Stimulated activated CD4-positive, alpha-beta T cell treated with anti-CD3 and anti-CD28 coated beads, Interleukin-12 subunit alpha, Interleukin-12 subunit beta, amount 100 ng/mL, for 24 hours (primary cell): ENCODE measurements around the gene APC.

Experiments used
- DNase-seq, 2 experiments: peaks; one replicate each; pipeline ENCODE4 v3.0.0-alpha.2; 2020; ENCODE audit warnings: low read depth in 2 of 2

The APC gene

DNA sequence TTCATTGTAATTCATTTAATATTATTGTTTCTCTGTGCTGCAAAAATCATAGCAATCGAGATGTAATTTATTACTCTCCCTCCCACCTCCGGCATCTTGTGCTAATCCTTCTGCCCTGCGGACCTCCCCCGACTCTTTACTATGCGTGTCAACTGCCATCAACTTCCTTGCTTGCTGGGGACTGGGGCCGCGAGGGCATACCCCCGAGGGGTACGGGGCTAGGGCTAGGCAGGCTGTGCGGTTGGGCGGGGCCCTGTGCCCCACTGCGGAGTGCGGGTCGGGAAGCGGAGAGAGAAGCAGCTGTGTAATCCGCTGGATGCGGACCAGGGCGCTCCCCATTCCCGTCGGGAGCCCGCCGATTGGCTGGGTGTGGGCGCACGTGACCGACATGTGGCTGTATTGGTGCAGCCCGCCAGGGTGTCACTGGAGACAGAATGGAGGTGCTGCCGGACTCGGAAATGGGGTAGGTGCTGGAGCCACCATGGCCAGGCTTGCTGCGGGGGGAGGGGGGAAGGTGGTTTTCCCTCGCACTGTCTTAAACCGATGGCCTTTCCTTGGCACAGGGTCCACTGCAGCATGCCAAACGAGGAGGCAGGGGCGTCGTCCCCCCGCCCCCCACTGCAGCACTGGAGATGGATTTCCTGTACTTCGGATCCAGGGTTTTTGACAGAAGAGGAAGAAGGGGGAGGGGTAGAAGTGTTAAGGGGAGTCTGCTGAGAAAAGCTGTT is at the start of gene APC:
APC (plus strand) TSS at position 423 of the 728 bp plus-strand sequence. CDS start 17,006 bp downstream, outside the sequence.
- peak; percentile 72 to 84 for DNase-seq

DNA sequence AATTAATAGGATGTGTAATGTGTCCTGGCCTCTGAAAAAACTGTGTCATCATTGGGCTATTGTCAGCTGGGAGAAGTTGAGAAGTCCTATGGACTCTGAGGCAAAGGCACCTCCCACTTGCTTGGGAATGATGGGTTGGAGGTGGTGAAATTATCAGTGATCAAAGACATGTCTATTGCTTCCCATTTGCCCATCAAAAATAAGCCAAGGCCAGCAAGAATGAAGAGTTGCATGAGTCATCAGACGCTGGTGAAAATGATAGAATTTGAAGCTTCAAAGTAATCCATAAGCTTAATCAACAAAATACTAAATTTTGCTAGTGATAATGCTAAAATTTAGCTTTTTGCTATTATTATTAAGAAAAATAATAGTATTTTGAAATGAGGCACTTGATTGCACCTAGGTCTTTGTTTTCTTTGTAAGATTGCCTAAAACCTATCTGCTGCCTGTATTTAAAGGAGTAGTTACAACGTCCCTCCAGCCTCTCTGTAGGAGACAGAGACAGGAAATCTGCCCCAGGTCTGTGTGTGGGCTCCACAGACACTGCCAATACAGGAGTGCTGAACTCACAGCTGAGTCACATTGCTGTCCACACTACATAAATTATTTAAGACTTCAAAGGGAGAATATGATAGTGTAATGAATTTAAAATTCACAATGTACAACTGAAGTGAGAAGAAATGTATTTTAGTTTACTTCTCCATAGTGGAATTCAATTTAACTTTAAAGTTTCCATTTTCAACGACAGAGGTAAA is 48.4 kb upstream of the APC start:
- DNase-seq = no peak

DNA sequence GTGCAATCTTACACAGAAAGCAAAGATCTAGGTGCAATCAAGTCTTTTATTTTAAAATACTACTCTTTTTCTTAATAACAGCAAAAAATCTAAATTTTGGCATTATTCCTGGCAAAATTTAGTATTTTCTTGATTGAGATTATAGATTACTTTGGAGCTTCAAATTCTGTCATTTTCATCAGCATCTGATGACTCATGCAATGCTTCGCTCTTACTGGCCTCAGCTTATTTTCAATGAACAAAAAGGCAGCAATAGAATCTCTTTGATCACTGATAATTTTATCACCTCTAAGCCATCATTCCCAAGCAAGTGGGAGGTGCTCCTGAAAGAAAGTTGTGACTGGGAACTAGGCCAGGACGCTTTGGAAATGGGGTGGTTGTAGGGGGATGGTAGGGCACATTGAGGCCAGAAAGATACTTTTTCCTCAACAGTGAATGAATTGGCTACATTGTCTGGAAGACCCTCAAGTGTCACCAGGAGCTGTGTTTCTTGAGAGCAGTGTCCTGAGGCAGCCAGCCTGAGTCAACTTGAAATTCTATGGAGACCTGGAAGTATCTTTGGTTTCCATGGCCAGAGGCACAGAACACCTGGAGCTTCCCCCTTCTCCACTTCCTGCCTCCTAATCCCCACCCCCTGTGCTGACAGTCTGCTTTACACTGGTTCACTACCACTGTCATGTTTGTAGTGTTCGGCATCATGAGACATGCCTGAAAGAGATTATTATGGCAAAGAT is 46.9 kb upstream of the APC start:
- DNase-seq = no peak

DNA sequence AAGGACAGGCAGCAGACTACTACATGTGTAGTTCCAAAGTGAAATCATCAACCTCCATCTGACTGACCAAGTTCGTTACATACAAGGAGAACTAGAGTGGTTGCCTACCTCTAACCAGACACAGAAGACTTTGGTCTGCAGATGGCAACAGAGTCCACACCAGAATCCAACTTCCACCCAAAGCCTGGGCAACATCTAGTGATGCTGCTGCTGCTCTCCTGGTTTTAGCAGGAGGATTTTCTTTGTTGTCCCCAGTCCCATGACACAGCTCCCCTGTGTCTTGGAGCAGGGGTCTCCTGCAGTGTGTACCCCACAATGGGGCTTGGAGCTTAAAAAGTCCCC is 46.4 kb upstream of the APC start:
- no peak for DNase-seq

DNA sequence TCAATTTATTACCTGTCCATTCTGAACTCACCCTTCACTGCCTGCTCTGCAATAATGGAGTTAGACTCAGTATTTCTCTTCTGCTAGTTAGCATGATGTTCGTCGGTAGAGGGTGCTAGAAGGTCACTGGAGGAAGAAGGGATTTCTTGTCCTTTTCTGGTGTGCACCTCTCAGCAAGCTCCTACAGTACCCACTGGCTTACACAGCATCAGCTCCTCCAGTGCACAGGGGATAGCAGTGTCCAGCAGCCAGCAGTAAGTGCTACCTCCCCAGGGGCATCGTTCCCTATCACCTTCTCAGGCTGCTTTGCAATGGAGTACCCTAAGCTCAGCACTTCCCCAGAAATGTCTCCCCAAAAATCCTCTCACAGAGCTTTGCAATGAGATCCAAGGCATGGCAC is 45.9 kb upstream of the APC start:
- no peak for DNase-seq

DNA sequence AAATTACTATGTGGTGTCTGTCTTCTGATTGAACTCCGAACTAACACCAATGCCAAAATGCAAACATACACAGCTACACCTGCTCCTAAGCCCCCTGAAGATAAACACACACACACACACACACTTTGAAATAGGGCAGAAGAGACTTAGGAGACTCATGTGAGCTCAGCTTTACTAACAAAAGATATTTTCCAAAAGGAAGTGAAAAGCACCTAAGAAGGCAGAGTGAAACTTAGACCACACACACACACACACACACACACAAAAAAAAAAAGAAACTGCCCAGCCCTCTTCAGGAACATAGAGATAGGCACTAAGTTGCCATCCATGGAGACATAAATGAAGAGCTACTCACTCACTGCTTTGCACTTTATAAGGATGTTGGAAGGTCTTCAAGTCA is 45.2 kb upstream of the APC start:
- no peak for DNase-seq

DNA sequence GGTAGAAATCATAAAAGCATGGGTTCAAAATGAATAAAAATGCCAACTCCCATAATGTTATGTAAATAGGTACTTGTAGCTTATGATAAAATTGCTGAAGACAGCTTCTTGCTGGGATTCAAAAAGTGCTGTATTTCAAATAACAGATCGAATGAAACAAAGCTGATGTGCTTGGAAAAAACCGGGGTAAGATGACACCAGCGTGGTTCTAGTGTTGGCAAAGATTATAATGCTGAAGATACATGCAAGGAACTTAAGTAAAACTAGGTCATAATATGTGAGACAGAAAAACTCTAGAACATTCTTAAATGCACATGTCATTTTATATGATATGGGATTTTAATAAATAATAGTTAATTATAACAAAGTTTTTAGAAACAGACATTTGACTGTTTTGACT is 44.4 kb upstream of the APC start:
- DNase-seq = no peak

DNA sequence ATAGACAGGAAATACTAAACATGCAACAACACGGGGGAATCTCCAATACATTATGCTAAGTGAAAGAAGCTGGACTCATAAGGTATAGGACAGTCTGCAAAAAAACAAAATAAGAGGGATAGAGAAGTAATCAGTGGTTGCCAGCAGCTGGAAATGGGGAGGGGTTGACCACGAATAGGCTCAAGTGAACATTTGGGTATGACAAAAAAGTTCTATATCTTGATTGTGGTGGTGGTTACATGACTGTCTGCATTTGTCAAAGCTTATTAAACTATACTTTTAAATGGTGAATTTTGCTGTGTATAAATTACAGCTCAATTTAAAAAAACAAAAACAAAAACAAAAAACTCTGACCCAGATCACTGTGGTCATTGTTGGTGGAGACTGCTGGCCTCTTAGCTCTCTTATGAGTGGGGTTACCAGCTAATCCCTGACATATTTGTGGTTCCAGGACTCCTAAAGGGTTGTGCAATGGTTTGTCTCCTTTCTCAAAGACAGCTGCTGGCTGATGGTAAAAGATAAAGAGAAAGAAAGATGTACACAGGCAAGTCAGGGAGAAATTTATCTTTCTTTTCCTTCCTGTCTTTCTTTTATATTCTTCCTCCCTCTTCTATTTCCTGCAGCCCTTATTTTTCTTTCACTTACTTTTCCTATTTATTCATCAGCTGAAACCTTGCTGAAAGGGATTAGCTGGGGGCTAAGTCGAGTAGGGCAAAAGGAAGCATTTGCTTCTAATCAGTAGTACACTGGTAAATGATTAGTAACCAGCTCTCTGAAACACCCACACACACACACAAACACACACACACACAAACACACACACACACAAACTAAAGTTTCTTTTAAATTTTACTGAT is 42.6 kb upstream of the APC start:
- DNase-seq = no peak

DNA sequence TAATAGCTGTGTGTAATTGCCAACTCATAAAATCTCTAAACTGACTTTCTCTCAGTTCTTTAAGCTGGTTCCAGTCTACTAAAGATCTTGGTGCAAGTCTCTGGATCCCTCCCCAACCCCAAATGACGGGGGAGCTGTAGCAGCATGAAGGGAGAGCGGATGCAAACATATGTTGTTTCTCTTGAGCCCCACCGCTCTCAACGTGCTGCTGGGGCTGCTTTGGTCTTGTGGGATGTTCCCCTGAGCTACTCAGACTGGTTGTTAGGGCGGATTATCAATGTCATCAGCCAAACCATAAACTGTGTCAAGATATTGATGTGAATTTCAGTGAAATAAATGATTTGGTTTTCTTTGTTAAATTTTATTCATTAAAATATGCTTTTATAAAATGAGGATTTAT is 40.9 kb upstream of the APC start:
- DNase-seq = no peak

DNA sequence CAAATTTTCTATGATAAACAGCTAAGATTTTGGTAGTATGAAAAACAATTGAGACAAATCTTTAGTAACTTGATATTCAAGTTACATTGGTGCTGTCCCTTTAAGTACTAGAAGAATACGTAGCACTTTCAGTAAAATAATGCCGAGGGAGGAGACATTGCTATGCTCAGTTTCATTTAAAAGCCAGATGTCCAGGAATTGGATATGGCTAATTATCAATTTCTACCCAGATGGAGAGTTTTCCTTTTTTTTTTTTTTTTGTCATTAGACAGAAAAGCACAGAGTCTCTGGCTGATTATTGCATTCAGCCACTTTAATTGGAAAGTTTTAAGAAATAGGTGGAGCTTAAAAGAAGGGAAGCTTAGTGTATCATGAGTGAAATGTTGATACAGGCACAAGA is 40.4 kb upstream of the APC start:
- no peak for DNase-seq

DNA sequence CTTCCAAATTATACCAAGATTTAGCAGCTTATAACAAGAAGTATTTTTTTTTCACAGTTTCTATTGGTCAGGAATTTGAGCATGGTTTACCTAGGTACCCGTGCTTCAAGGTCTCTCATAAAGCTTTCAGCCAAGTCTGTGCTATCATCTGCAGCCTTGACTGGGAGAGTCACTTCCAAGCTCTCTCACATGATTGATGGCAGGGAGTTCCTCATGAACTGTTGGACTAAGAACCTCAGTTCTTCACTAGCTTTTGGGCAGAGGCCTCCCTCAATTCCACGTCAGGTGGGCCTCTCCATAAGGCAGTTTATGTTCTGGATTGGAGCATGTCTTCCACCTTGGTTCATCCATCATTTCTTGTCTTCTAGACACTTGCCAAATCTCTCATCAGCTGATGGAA is 39.9 kb upstream of the APC start:
- DNase-seq = no peak

DNA sequence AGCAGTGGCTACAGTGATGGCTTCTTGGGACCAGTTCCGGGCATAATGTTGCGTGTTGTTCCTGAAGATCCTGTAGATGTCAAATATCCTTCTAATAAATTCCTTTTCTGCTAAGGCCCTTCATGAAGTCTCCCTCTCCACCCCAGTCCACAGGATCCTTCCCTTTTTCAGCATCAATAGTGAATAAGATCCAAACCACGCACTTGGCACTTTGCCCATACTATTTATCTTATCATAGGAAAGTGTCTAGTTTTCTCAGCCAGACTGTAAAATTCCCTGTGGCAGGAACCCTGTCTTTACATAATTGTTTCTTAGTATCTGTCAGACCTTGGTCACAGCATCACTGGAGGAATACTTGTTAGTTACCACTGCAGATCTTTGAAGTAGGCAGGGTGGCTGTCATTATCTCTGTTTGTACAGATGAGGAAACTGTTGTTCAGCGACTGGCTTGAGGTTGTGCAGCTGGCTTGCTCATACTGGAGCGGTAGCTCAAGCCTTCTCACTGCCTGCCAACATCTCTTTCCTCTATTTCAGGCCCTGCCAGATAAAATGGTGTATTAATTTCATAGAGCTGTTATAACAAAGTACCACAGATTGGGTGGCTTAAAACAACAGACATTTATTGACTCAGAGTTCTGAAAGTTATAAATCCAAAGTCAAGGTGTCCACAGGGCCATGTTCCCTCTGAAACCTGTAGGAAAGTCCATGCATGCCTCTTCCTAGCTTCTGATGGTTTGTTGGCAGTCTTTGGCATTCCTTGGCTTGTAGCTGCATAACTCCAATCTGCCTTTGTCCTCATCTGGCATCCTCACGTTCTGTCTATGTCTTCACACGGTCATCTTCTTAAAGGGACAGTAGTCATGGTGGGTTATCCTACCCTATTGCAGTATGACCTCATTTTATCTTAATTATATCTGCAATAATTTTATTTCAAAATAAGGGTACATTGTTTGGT is 33.5 kb upstream of the APC start:
- no peak for DNase-seq

DNA sequence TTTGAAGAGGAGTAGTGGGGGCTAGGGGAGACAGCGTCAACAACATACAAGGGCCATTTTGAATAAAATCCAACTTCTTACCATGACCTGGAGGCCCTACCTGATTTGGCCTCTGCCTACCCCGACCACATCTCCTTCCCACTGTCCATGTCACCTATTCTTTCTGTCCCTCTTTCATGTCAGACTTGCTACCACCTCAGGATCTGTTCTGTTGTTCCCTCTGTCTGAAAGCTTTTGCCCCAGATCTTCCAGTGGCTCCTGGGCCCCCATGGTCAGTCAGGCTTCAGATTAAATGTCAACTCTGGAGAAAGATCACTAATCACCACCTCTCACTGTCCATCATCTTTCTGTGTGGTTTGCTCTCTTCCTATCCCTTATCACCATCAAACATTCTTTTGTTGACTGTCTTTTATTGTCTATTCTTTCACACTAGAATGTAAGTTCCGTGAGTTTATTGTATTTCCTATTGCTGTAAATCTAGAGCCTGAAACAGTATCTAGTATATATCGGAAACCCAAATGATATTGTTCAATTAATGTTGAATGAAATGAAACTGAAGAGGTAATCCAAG is 31.2 kb upstream of the APC start:
- no peak for DNase-seq

DNA sequence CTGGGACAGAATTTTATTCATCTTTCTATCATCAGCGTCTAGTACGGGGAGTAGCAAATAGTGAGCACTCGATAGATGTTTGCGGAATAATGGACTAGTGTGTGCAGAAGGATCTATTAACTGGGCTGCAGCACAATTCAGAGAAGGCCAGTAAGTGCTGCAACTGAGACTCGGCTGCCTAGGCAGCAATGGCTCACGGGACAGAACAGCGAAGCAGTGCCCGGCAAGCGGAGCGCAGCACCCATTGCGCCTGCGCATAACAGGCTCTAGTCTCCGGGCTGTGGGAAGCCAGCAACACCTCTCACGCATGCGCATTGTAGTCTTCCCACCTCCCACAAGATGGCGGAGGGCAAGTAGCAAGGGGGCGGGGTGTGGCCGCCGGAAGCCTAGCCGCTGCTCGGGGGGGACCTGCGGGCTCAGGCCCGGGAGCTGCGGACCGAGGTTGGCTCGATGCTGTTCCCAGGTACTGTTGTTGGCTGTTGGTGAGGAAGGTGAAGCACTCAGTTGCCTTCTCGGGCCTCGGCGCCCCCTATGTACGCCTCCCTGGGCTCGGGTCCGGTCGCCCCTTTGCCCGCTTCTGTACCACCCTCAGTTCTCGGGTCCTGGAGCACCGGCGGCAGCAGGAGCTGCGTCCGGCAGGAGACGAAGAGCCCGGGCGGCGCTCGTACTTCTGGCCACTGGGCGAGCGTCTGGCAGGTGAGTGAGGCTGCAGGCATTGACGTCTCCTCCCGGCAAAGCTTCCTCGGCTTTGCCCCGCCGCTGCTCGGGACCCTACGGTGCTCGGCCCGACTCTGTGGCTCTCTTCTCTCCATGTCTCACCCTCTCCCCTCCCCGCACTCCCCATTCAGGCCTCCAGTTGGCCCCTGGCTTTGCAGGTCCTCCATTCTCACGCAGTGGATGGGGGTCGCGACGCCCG is 30.2 kb upstream of the APC start:
- DNase-seq = peak; percentile 93

DNA sequence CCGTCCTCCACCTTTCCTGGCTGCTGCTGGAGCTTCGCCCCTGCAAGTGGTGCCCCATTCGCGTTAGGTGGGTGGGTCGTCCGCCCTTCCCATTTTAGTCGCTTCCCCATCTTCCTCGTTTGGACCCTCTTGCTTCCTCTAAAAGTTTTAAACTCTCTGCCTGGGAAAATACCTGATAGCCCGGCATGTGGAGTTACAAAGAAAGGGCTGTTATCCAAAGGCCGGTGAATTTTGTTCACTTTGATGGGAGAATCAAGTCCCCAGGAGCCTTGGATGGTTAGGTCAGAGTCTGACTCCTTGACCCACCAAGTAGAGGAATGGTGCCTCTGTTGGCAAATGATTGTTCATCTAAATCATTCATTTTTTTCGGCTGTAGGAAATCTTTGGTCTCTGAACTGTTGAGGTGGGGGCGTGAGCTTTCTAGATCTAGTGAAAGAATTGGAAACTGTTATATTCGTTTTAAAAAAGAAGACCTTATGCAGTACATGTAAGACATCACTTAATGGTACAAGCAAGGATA is 29.5 kb upstream of the APC start:
- no peak for DNase-seq

DNA sequence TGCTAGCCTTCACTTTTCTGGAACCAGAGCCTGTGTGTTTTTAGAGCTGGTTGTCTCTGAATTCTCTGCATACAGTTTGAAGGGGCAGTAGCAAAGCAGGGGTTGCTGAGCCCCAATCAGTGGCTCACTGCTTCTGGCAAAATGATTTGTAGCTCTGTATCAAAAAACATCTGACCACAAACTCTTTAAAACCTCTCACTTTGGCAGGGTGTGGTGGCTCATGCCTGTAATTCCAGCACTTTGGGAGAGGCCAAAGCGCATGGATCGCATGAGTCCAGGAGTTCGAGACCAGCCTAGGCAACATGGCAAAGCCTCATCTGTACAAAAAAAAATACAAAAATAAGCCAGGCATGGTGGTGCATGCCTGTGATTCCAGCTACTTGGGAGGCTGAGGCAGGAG is 28.3 kb upstream of the APC start:
- DNase-seq = no peak

DNA sequence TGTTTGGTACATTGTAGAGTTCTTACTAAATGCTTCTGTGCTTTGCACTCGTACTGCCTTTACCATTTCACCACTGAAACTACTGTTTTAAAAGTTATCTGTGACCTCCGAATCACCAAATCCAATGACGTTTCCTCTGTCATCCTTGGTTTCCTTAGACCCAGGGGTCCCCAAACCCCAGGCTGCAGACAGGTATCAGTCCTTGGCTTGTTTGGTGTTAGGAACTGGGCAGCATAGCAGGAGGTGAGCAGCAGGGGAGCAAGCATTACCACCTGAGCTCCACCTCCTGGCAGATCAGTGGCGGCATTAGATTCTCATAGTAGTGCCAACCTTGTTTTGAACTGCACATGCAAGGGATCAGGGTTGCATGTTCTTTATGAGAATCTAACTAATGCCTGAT is 26.8 kb upstream of the APC start:
- DNase-seq = no peak

DNA sequence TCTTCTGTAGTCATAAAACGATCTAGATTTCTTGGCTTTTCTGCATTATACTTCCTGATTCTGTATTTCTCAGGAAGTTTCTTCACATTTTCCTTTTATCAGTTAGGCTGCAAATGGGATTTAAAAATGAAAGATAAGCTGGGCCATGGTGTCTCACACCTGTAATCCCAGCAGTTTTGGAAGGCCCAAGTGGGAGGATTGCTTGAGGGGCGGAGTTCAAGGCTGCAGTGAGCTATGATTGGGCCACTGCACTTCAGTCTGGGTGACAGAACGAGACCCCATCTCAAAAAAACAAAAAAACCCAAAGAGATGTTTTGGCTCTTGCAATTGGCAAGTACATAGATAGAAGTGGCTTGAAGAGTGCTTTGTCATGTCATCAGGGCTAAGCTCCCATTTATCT is 26.2 kb upstream of the APC start:
- DNase-seq = no peak

DNA sequence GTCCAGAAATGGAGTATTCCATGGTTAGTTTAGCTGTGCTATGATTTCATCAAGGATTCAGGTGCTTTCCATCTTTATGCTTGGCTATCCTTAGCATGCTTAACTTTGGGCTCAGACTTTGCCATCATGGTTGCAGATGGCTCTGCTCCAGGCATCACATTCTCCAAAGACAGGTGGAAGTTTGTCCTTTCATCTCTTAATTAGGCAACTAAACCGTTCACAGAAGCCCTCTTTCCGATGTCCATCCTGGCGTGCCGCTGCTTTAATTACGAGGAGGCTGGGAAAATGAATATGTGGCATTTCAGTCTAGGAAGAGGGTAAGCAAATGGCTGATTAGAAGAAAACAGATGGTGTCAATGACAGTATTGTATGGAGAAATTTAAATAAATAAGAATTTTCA is 24.5 kb upstream of the APC start:
- no peak for DNase-seq
